Ascending aorta (tissue), 2 donors: ENCODE data around the gene NTM. TPM values are rescaled to one million over a fixed set of nuclear protein-coding genes. Genes with fewer than 3 reads are reported as not detected.
"Not testable (repeated sequence)": the region's sequence is repeated elsewhere in the genome, so short reads cannot be mapped to it uniquely, and the experiment has no call there.

Experiments used
- DNase-seq, 2 donors: peaks; one replicate each; pipeline ENCODE4 v3.0.0-alpha.2; 2019; ENCODE audit warnings: low spot score in 2 of 2
- H3K27ac ChIP-seq, 2 donors: fragments of 200-600 bp; sonication (generic); one replicate each; pipeline ENCODE4 v1.5.1; 2016 to 2017; ENCODE audit warnings: mild to moderate bottlenecking in 1 of 2
- H3K27me3 ChIP-seq: fragments of 200-600 bp; sonication (generic); one replicate; pipeline ENCODE4 v1.5.1; 2017
- H3K36me3 ChIP-seq, 2 donors: fragments of 200-600 bp; sonication (generic); one replicate each; pipeline ENCODE4 v1.5.1; 2016
- H3K4me1 ChIP-seq, 2 donors: fragments of 200-600 bp; sonication (generic); one replicate each; pipeline ENCODE4 v1.5.1; 2016 to 2017; ENCODE audit warnings: mild to moderate bottlenecking in 1 of 2
- H3K4me3 ChIP-seq, 2 donors: fragments of 200-600 bp; sonication (generic); one replicate each; pipeline ENCODE4 v1.5.1; 2016 to 2017; ENCODE audit warnings: mild to moderate bottlenecking in 1 of 2
- H3K9me3 ChIP-seq, 2 donors: fragments of 200-600 bp; sonication (generic); one replicate each; pipeline ENCODE4 v1.5.1; 2016
- intact Hi-C: fragments of 100-400 bp; cut with DNase I; formaldehyde crosslinking; loops from one replicate; pipeline ENCODE4 v1.15.1; 2023
- total RNA-seq: library from RNA; depleted of rRNA; stranded (reverse); fragments of >200 nt; gene quantifications from one replicate; pipeline ENCODE4 v1.1.0, GENCODE V29; 2016
- TF ChIP-seq, protein P1 (sequence below), 3 experiments: fragments of 200-600 bp in 2 of 3; fragments of 450-650 bp in 1 of 3; sonication (generic) in 2 of 3; IDR thresholded peaks; one replicate each; pipeline ENCODE4 v1.5.1; 2016 to 2019; ENCODE audit warnings: antibody characterized with exemption in 3 of 3, mild to moderate bottlenecking in 1 of 3, moderate library complexity in 1 of 3

NTM gene
- total RNA-seq, 1 donor from 2014 or later: not detected

DNA sequence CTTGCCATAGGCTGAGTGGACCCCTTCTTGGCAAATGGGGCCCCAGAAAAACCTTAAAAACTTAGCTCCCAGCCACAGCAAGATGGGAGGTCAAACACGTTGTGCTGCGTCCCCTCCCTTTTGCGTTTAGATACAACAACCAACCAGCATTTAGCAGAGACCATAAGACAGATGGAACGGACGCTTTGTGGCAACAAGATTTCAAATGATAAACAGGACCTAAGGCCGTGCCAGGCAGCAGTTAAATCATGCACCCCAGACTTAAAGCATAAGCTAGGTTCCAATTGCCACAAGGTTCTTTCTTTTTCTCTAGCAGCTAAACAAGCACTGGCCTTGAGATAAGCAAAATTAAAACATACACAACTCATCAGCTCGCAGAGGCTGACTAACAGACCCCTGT is 39.4 kb upstream of the NTM start:
- Histone ChIP-seq H3K4me1 (no peaks in the 10 kb centered on the region), H3K9me3 (no peaks in the 10 kb centered on the region), H3K27me3 (no peaks in the 10 kb centered on the region), H3K36me3 (no peaks in the 10 kb centered on the region), H3K4me3 (no peak overlapping the region), H3K27ac (no peak overlapping the region)
- TF ChIP-seq, protein P1, sequence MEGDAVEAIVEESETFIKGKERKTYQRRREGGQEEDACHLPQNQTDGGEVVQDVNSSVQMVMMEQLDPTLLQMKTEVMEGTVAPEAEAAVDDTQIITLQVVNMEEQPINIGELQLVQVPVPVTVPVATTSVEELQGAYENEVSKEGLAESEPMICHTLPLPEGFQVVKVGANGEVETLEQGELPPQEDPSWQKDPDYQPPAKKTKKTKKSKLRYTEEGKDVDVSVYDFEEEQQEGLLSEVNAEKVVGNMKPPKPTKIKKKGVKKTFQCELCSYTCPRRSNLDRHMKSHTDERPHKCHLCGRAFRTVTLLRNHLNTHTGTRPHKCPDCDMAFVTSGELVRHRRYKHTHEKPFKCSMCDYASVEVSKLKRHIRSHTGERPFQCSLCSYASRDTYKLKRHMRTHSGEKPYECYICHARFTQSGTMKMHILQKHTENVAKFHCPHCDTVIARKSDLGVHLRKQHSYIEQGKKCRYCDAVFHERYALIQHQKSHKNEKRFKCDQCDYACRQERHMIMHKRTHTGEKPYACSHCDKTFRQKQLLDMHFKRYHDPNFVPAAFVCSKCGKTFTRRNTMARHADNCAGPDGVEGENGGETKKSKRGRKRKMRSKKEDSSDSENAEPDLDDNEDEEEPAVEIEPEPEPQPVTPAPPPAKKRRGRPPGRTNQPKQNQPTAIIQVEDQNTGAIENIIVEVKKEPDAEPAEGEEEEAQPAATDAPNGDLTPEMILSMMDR (IDR thresholded peaks at IDR 0.05): no peak
- DNase-seq: no peak
- intact Hi-C loops: no loop called here

DNA sequence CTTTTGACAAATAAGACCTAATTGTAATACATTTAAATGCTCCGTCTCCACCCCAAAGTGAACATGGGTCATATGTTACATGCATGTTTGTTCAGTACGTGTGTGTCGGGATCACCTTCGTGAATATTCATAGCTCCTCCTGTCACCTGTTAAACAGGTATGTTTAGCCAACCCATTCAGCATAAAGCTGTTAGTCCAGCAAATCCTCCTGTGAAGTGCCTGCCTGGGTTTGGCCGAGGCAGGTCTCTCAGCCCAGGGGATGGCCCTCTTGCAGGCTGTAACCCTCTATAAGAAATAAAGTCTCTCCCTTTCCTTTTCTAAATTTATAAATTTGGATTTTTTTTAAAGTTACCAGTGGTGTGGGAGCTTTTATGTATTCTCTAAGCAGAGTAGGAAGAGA is 38.9 kb upstream of the NTM start:
- Histone ChIP-seq H3K36me3 (no peaks in the 10 kb centered on the region), H3K9me3 (no peaks in the 10 kb centered on the region), H3K4me3 (no peak overlapping the region), H3K27me3 (no peaks in the 10 kb centered on the region), H3K4me1 (no peaks in the 10 kb centered on the region), H3K27ac (no peak overlapping the region)
- no peak for DNase-seq
- TF ChIP-seq, protein P1 (IDR thresholded peaks at IDR 0.05): no peak
- intact Hi-C loops: no loop called here

DNA sequence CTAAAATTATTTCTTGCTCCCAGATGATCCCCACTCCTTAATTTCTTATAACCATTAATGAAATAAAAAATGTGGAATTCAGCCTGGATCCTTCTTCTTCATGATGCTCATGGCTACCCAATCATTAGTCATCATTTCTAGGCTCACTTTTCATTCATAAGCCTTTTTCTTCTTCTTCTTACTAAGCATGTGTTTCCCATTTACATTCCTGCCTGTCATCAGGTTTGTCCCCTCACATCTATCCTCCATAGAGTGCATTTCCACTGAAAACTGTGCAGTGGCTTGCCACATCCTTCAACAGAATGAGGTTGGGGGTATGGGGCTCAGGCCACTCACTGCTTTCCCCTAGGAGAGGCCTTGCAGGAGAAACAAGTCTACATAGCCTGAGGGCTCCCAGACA is 35.8 kb upstream of the NTM start:
- Histone ChIP-seq H3K4me3 (no peak overlapping the region), H3K9me3 (no peaks in the 10 kb centered on the region), H3K36me3 (no peaks in the 10 kb centered on the region), H3K27ac (no peak overlapping the region), H3K27me3 (no peaks in the 10 kb centered on the region), H3K4me1 (no peaks in the 10 kb centered on the region)
- TF ChIP-seq, protein P1 (IDR thresholded peaks at IDR 0.05): no peak
- intact Hi-C loops: no loop called here
- no peak for DNase-seq

DNA sequence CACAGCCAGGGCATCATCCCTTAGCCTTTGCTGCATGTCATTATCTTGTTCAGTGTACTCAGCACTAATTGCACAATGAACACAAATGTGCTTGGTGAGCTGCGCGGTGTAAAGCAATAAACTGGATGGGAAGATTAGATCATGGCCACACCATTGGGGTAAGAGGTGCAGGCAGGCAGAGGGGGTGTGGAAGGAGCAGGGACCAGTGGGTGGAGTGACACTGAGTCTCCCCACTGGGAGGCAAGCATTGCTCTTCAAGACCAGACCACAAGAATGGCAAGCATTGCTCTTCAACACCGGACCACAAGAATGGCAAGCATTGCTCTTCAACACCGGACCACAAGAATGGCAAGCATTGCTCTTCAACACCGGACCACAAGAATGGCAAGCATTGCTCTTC is 28.5 kb upstream of the NTM start:
- H3K36me3 ChIP-seq, intact Hi-C loops, DNase-seq: not testable (repeated sequence)

DNA sequence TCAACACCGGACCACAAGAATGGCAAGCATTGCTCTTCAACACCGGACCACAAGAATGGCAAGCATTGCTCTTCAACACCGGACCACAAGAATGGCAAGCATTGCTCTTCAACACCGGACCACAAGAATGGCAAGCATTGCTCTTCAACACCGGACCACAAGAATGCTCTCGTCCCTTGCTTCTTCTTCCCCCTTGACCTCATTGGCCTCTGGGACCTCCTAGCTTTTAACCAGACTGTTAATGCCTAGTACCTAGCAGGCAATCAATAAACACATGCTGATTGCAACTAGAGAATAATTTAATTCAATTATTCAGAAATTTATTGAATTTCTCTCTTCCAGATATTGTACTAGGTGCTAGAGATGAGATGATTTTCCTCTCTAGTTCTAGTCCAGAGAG is 28.0 kb upstream of the NTM start:
- H3K27ac ChIP-seq, H3K4me3 ChIP-seq, H3K36me3 ChIP-seq, H3K4me1 ChIP-seq, H3K9me3 ChIP-seq, H3K27me3 ChIP-seq, DNase-seq, intact Hi-C loops: not testable (repeated sequence)

More for the DNA sequence above, 28.5 kb upstream of the NTM start:
- not testable (repeated sequence) for H3K4me3 ChIP-seq, H3K27me3 ChIP-seq, H3K9me3 ChIP-seq, H3K27ac ChIP-seq, H3K4me1 ChIP-seq

DNA sequence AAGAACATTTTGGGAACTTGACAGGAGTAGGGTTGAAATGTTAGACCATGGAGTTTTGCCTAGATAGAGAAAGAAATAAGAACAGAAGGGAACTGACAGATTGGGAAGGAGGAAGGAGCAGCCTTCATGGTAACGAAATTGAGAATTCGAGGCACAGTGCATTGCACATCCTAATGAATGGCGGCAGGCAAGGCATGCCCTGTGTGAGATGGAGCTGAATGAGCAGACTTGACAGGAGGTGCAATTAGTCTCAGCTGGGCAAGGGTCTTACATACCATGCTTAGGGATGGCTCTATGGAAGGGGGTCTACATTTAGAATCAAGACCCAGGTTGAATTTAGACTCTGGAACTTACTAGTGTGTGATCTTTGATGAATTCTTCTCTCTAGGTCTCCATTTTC is 25.0 kb upstream of the NTM start:
- TF ChIP-seq, protein P1 (IDR thresholded peaks at IDR 0.05): no peak
- no peaks in the 10 kb centered on the region for H3K27me3 ChIP-seq
- no peaks in the 10 kb centered on the region for H3K36me3 ChIP-seq
- H3K9me3 ChIP-seq: no peaks in the 10 kb centered on the region
- intact Hi-C loops: no loop called here
- no peak for DNase-seq
- no peak overlapping the region for H3K4me3 ChIP-seq
- H3K4me1 ChIP-seq: no peaks in the 10 kb centered on the region
- H3K27ac ChIP-seq: no peak overlapping the region

DNA sequence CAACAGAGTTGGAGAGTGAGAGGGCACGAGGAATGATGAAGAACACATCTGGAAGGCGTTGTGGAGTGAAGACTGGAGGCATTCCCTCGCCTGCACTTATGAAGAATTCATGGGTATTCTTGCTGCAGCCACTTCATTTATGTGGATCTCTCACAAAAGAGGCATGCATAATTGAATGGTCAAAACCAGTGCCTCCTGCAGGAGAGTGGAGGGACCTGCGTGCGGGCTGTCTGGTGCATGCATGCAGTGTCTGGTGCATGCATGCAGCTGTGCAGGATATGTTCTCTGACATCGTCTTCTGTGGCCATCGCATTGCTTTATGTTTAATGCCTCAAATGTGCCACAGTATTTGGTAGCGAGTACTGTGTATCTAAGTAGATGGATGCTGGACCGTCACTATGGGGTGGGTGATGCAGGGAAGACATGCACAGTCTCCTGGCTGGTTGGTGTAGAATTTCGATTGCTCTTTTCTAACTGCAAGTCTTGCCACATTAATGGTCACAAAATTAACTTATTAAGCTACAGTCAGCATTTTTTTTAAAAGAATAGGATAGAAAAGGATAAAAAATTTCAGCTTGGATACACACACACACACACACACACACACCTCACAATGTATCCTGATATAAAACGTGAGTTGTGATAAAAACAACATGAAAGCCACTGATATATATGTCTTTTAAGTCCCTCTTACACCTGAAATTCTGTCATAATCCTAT is 20.9 kb upstream of the NTM start:
- DNase-seq: no peak
- no peaks in the 10 kb centered on the region for H3K36me3 ChIP-seq
- no peaks in the 10 kb centered on the region for H3K4me1 ChIP-seq
- intact Hi-C loops: no loop called here
- H3K9me3 ChIP-seq: no peaks in the 10 kb centered on the region
- TF ChIP-seq, protein P1 (IDR thresholded peaks at IDR 0.05): no peak
- no peaks in the 10 kb centered on the region for H3K27me3 ChIP-seq
- no peak overlapping the region for H3K27ac ChIP-seq
- no peak overlapping the region for H3K4me3 ChIP-seq
